GM23338 (cell line): Measurements from ENCODE around the gene DPH2.

Experiments used
- CREB1 ChIP-seq: fragments of 250-450 bp; sonication (Bioruptor Pico); IDR thresholded peaks from 2 replicates; pipeline ENCODE4 v1.5.0; 2020; ENCODE audit warnings: low read depth, mild to moderate bottlenecking, moderate library complexity
- EZH2phosphoT487 ChIP-seq: fragments of 200-600 bp; sonication (generic); IDR thresholded peaks from one replicate; pipeline ENCODE4 v1.8.1; 2018; ENCODE audit warnings: antibody characterized with exemption; ENCODE audit not compliant: unreplicated experiment
- POLR2AphosphoS5 ChIP-seq: IDR thresholded peaks from 2 replicates; pipeline ENCODE4 v1.6.1; 2016; ENCODE audit warnings: antibody characterized with exemption, low read depth
- TF ChIP-seq, protein P1 (sequence below), 2 experiments: fragments of 200-600 bp in 1 of 2; sonication (generic) in 1 of 2; conservative IDR thresholded peaks; 2 replicates each; pipeline versions ENCODE4 v1.5.1 to v1.6.1; 2016 to 2017; ENCODE audit warnings: antibody characterized with exemption in 2 of 2, low read depth in 2 of 2, mild to moderate bottlenecking in 2 of 2, moderate library complexity in 1 of 2
- TF ChIP-seq, protein P2 (sequence below): IDR thresholded peaks from one replicate; pipeline ENCODE4 v1.6.1; 2018; ENCODE audit warnings: antibody characterized with exemption; ENCODE audit not compliant: unreplicated experiment

DNA sequence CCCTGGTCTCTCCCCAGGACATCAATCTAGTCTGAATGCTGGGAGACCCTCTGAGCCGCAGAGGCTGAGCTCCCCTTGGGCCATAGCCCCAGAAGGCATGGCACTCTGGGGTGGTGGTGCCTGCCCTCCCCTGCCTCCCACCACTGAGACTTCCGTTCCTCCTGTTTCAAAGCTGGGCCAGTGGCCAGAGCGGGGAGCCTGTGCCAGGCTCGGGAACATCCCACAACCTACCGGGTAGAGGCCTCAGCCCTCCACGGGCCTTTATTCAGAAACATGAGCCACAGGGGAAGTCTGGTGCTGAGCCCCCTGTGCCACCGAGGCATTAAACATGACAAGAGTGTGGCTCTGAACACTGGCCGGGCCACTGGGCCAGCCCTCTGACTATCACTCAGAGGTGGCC, 29.6 kb downstream of the DPH2 start:
- TF ChIP-seq, protein P1, sequence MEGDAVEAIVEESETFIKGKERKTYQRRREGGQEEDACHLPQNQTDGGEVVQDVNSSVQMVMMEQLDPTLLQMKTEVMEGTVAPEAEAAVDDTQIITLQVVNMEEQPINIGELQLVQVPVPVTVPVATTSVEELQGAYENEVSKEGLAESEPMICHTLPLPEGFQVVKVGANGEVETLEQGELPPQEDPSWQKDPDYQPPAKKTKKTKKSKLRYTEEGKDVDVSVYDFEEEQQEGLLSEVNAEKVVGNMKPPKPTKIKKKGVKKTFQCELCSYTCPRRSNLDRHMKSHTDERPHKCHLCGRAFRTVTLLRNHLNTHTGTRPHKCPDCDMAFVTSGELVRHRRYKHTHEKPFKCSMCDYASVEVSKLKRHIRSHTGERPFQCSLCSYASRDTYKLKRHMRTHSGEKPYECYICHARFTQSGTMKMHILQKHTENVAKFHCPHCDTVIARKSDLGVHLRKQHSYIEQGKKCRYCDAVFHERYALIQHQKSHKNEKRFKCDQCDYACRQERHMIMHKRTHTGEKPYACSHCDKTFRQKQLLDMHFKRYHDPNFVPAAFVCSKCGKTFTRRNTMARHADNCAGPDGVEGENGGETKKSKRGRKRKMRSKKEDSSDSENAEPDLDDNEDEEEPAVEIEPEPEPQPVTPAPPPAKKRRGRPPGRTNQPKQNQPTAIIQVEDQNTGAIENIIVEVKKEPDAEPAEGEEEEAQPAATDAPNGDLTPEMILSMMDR (conservative IDR thresholded peaks at IDR 0.05; ENCODE audit: low read depth in 2 of 2) = no peak
- TF ChIP-seq, protein P2, sequence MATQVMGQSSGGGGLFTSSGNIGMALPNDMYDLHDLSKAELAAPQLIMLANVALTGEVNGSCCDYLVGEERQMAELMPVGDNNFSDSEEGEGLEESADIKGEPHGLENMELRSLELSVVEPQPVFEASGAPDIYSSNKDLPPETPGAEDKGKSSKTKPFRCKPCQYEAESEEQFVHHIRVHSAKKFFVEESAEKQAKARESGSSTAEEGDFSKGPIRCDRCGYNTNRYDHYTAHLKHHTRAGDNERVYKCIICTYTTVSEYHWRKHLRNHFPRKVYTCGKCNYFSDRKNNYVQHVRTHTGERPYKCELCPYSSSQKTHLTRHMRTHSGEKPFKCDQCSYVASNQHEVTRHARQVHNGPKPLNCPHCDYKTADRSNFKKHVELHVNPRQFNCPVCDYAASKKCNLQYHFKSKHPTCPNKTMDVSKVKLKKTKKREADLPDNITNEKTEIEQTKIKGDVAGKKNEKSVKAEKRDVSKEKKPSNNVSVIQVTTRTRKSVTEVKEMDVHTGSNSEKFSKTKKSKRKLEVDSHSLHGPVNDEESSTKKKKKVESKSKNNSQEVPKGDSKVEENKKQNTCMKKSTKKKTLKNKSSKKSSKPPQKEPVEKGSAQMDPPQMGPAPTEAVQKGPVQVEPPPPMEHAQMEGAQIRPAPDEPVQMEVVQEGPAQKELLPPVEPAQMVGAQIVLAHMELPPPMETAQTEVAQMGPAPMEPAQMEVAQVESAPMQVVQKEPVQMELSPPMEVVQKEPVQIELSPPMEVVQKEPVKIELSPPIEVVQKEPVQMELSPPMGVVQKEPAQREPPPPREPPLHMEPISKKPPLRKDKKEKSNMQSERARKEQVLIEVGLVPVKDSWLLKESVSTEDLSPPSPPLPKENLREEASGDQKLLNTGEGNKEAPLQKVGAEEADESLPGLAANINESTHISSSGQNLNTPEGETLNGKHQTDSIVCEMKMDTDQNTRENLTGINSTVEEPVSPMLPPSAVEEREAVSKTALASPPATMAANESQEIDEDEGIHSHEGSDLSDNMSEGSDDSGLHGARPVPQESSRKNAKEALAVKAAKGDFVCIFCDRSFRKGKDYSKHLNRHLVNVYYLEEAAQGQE = no peak
- TF ChIP-seq EZH2phosphoT487 (no peak), CREB1 (CRISPR knock-in tag) (no peak), POLR2AphosphoS5 (no peak)
